OCI-LY3 (cell line): ENCODE measurements around the gene KCNIP4.

Experiments
- EZH2phosphoT487 ChIP-seq: fragments of 200-600 bp; shearing (Covaris generic); IDR thresholded peaks from 2 replicates; pipeline ENCODE4 v1.6.1; 2018; ENCODE audit warnings: antibody characterized with exemption, mixed run types, low read depth
- TF ChIP-seq, protein P1 (sequence below): fragments of 200-600, 300-600 bp; sonication (generic); IDR thresholded peaks from 2 replicates; pipeline ENCODE4 v1.5.1; 2014; ENCODE audit warnings: antibody characterized with exemption, low read length, low read depth

DNA sequence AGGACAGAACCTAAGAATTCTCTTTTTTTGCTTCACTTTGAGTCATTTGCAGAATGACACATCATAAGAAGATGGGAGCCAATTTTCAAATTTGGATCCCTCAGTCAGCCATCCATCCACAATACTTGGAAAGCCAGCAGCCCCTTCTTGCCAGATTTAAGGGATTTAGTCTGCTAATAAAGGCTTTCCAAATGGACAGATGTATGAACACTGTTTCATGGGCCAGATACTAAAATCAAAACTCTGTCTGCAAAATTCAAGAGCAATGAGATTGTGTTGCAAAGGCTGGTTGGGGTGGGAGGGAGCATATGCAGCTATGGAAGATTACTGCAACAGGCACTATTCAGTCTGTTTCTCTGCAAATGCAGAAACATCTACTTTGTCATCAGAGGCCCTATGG, 37.7 kb upstream of the KCNIP4 start:
- TF ChIP-seq, protein P1, sequence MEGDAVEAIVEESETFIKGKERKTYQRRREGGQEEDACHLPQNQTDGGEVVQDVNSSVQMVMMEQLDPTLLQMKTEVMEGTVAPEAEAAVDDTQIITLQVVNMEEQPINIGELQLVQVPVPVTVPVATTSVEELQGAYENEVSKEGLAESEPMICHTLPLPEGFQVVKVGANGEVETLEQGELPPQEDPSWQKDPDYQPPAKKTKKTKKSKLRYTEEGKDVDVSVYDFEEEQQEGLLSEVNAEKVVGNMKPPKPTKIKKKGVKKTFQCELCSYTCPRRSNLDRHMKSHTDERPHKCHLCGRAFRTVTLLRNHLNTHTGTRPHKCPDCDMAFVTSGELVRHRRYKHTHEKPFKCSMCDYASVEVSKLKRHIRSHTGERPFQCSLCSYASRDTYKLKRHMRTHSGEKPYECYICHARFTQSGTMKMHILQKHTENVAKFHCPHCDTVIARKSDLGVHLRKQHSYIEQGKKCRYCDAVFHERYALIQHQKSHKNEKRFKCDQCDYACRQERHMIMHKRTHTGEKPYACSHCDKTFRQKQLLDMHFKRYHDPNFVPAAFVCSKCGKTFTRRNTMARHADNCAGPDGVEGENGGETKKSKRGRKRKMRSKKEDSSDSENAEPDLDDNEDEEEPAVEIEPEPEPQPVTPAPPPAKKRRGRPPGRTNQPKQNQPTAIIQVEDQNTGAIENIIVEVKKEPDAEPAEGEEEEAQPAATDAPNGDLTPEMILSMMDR: no peak
- no peak for TF ChIP-seq EZH2phosphoT487
